GM19397 (cell line): Measurements from ENCODE around the gene TPSD1.
"Not testable (repeated sequence)": the region's sequence is repeated elsewhere in the genome, so short reads cannot be mapped to it uniquely, and the experiment has no call there.

Source experiments
- ATAC-seq: cut with Tn5 transposase; IDR thresholded peaks from one replicate; pipeline ENCODE4 v1.9.1; 2021; ENCODE audit warnings: mild to moderate bottlenecking, moderate library complexity; ENCODE audit not compliant: unreplicated experiment

TPSD1 gene

DNA sequence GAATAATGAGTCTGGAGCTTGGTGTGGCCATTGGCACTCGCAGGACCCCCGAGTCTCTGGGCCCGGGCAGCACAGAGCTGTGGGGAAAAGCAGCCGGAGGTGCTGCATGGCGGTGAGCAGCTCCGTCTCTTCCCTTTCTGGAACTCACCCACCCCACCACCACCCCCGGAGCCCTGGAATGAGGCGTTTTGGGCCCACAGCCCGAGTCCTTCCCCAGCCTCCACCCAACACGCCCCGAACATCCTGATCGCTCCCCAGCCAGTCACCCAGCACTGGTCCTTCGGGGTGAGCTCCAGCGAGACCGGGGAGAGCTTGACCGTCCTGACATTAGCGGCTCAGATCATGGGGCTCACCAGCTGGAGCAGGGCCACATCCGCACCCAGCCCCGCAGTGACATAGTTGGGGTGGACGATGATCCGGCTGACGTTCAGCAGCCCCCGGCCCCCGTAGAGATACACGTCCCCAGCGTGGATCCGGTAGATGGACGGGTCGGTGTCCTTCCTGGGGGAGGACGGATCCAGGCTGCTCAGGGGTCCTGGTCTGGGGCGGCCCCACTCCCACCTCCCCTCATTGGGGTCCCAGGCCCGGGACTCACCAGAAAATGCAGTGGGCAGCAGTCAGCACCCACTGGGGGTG, 6.5 kb downstream of the TPSD1 start:
- no peak for ATAC-seq

GRCh38 chr16:1262846-1263221, 7.0 kb downstream of the TPSD1 start:
- ATAC-seq: no peak

GRCh38 chr16:1263591-1264344, 7.9 kb downstream of the TPSD1 start:
- ATAC-seq: no peak

- ATAC-seq: no peak
These were observed 8.6 kb downstream of the TPSD1 start for GRCh38 chr16:1264345-1265089.

DNA sequence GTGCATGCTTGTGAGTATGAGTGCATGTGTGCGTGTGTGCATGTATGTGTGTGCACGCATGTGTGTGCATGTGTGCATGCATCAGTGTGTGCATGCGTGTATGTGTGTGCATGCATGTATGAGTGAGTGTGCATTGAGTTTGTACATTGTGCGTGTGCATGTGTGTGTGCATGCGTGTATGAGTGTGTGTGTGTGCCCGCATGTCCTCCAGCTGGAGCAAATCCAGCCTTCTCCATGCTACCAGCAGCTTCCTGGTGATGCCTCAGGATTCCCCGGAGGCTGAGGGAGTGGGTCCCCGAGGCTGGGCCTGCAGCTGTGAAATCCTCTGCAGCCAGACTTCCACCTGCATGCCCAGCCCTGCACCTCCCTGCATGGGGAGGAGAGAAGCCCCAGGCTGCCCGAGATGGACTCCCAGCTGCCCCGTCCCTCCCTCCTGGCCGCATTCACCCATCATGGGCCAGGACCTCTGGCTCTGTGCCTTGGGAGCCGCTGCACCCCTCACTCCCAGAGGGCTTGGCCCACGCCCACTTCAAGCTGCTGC, 9.3 kb downstream of the TPSD1 start:
- ATAC-seq: no peak

GRCh38 chr16:1265826-1266225, 10.0 kb downstream of the TPSD1 start:
- ATAC-seq: no peak

- ATAC-seq: not testable (repeated sequence)
These were observed 13.5 kb downstream of the TPSD1 start for GRCh38 chr16:1269418-1269817.

DNA sequence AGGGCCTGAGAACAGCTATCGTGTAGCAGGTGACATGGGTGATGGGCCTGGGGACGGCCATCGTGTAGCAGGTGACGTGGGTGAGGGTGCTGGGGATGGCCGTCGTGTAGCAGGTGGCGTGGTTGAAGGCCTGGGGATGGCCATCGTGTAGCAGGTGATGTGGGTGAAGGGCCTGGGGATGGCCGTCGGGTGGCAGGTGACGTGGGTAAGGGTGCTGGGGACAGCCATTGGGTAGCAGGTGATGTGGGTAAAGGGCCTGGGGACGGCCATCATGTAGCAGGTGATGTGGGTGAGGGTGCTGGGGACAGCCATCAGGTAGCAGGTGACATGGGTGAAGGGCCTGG, 15.5 kb downstream of the TPSD1 start:
- ATAC-seq: no peak

- ATAC-seq: not testable (repeated sequence)
These were observed 16.0 kb downstream of the TPSD1 start for GRCh38 chr16:1271724-1272413.

GRCh38 chr16:1272453-1273198, 16.8 kb downstream of the TPSD1 start:
- no peak for ATAC-seq

DNA sequence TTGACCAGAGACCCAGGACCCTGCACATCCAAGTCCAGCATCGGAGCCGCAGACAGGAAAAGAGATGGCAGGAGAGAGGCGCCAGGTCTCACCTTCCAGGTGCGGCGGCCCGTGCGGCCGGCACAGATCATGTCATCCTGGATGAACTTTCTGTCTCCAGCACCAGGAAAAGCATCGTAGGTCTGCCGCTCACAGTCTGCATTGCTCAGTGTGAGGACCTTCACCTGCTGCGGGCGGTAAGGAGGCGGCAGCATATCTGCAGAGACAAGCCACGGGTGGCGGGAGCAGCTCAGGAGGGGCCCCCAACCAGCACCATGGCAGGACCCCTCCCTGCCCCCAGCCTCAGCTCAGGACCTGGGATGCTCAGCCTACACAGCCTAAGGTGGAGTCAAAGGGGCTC, 17.9 kb downstream of the TPSD1 start:
- no peak for ATAC-seq

DNA sequence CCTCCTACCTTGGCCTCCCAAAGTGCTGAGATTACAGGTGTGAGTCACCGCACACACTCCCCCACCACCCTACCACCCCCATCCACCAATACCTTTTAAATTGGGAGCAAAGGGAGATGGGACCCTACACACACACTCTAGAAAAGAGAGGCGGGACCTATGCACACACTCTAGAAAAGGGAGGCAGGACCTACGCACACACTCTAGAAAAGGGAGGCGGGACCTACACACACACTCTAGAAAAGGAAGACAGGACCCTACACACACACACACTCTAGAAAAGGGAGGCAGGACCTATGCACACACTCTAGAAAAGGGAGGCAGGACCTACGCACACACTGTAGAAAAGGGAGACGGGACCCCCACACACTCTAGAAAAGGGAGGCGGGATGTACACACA, 18.9 kb downstream of the TPSD1 start:
- ATAC-seq: no peak

DNA sequence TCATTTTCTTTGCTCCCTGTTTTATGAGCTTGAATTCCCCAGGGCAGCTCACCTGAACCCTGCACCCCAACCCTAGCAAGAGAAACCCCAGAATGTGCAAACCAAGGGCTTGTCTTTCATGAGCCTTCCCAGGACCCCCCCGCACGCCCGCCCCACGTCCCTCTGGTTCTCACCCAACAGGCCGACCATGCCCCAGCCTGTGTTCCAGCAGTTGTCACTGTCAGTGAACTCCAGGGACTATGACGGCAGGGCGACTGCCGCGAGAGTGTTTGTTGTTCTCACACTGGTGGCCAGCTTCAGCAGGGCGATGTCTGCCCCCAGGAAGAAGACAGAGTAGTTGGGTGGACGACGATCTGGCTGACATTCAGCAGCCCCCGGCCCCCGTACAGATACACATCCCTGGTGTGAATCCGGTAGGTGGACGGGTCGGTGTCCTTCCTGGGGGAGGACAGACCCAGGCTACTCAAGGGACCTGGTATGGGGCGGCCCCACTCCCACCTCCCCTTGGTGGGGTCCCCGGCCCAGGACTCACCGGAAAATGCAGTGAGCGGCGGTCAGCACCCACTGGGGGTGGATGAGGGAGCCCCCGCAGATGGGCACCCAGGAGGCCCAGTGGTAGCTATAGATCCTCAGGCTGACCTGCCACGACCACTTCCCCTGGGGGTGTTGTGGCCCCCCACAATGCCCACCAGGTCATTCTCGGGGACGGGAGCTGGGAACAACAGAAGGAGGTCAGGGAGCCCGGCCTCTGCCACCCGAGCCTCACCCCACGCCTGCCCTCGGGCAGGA, 20.1 kb downstream of the TPSD1 start:
- ATAC-seq: no peak

- no peak for ATAC-seq
These were observed 20.7 kb downstream of the TPSD1 start for GRCh38 chr16:1276580-1276878.

DNA sequence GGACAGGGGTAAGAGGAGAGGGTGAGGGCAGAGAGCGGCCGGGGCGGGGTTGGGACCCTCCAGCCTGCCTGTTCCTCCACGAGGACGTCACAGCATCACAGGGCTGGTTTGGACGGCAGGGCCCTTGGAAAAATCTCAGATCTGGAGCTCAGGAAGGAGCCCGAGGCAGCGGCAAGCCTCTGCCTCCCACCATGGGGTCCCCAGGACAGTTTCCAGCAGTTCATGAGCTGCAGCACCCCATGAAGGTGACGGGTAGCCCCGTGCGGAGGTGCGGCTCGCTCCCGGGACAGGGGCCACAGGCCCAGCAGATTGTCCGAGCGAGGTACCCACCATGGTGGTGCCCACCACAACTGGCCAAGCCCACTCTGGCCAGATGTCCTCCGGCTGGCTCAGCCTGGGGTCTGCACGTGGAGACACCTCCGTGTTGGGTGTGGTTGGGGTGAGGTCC, 21.3 kb downstream of the TPSD1 start:
- ATAC-seq: no peak

GRCh38 chr16:1277617-1278282, 21.9 kb downstream of the TPSD1 start:
- ATAC-seq: no peak

DNA sequence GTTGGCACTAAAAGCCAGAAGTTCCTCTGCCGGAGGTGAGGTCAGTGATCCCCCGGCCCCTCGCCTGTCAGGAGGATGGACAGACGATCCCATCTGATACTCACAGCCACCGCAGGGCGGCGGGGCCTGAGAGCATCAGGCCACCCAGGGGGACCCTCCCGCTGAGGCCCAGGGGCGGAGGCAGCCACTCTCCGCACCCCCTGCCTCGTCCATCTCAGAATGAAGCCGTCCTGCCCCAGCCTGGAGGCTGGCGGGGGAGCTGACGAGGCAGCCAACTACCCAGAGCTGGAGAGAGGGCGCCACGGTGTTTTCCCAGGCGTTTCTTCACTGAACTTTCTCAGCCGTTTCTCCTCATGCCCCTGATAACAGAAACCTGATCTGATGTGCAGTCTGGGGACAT, 22.6 kb downstream of the TPSD1 start:
- ATAC-seq: no peak

- ATAC-seq: no peak
These were observed 23.4 kb downstream of the TPSD1 start for GRCh38 chr16:1279081-1279944.
